ENCODE results near the gene ALDH3B1.

DNA sequence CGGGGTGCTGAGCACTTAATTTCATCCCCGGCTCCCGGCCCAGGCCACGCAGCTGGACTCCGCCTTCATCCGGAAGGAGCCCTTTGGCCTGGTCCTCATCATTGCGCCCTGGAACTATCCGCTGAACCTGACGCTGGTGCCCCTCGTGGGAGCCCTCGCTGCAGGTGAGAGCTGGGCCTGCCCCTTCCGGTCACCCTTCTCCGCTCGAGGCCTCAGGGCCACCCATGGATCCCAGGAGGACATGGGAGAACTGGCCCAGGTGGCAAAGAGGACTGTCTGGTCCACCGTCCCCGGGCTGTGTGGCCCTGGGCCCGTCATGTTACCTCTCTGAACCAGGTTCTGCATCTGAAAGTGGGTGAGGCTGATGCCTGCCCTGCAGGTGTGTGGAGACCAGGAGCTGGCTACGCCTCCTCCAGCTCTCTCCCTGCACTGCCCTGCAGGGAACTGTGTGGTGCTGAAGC is 8.6 kb downstream of the ALDH3B1 start:
- TF ChIP-seq, protein P1, sequence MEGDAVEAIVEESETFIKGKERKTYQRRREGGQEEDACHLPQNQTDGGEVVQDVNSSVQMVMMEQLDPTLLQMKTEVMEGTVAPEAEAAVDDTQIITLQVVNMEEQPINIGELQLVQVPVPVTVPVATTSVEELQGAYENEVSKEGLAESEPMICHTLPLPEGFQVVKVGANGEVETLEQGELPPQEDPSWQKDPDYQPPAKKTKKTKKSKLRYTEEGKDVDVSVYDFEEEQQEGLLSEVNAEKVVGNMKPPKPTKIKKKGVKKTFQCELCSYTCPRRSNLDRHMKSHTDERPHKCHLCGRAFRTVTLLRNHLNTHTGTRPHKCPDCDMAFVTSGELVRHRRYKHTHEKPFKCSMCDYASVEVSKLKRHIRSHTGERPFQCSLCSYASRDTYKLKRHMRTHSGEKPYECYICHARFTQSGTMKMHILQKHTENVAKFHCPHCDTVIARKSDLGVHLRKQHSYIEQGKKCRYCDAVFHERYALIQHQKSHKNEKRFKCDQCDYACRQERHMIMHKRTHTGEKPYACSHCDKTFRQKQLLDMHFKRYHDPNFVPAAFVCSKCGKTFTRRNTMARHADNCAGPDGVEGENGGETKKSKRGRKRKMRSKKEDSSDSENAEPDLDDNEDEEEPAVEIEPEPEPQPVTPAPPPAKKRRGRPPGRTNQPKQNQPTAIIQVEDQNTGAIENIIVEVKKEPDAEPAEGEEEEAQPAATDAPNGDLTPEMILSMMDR (IDR thresholded peaks at IDR 0.05; ENCODE audit: poor library complexity) = no peak
- no peak for TF ChIP-seq EZH2 (IDR thresholded peaks at IDR 0.05; ENCODE audit: borderline replicate concordance)

All from hepatocyte (in vitro differentiated cells).